Testis (tissue), 2 donors: ENCODE results near the gene OTOGL.

Experiments used
- POLR2A ChIP-seq: fragments of 450-650 bp; IDR thresholded peaks from one replicate; pipeline ENCODE4 v1.6.1; 2017; ENCODE audit warnings: antibody characterized with exemption, mild to moderate bottlenecking, moderate library complexity
- TF ChIP-seq, protein P1 (sequence below), 3 experiments: fragments of 450-650 bp in 2 of 3; fragments of 200-600 bp in 1 of 3; sonication (generic) in 1 of 3; IDR thresholded peaks; one replicate each; pipeline ENCODE4 v1.5.1; 2016 to 2019; ENCODE audit warnings: antibody characterized with exemption in 3 of 3, mild to moderate bottlenecking in 2 of 3, moderate library complexity in 1 of 3

DNA sequence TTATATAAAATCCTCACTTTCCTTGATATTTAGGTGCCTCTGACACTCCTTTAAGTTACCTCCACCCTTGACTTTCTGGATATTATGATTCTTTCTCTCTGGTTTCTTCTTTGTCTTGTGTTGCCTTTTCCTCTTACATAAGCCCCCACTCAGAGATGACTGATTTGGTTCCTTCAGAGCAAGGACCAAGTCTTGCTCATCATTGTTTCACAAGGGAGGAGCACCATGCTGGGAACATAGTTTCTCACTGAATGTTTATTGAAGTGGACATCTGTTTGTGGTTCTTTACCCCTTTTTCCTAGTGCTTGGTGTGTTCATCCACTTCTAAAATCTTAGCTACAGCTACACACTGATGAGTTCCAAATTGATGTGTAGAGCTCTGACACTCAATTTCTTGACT is 183.4 kb downstream of the OTOGL start:
- TF ChIP-seq, protein P1, sequence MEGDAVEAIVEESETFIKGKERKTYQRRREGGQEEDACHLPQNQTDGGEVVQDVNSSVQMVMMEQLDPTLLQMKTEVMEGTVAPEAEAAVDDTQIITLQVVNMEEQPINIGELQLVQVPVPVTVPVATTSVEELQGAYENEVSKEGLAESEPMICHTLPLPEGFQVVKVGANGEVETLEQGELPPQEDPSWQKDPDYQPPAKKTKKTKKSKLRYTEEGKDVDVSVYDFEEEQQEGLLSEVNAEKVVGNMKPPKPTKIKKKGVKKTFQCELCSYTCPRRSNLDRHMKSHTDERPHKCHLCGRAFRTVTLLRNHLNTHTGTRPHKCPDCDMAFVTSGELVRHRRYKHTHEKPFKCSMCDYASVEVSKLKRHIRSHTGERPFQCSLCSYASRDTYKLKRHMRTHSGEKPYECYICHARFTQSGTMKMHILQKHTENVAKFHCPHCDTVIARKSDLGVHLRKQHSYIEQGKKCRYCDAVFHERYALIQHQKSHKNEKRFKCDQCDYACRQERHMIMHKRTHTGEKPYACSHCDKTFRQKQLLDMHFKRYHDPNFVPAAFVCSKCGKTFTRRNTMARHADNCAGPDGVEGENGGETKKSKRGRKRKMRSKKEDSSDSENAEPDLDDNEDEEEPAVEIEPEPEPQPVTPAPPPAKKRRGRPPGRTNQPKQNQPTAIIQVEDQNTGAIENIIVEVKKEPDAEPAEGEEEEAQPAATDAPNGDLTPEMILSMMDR (IDR thresholded peaks at IDR 0.05) = no peak
- no peak for TF ChIP-seq POLR2A
